Esophagus muscularis mucosa (tissue), 4 donors: ENCODE data around the gene MRPS22. TPM values are rescaled to one million over a fixed set of nuclear protein-coding genes. Genes with fewer than 3 reads are reported as not detected.
"Not testable (repeated sequence)": the region's sequence is repeated elsewhere in the genome, so short reads cannot be mapped to it uniquely, and the experiment has no call there.

Source experiments
- DNase-seq: peaks from one replicate; pipeline ENCODE4 v3.0.0-alpha.2; 2017; ENCODE audit errors: extremely low spot score
- H3K27ac ChIP-seq, 4 donors: fragments of 200-600 bp; sonication (generic); replicated peaks in 1 of 4; 1 replicate in 3 of 4; 2 replicates in 1 of 4; pipeline ENCODE4 v1.5.1; 2016 to 2019; ENCODE audit warnings: mild to moderate bottlenecking in 1 of 4
- H3K27me3 ChIP-seq, 4 donors: fragments of 200-600 bp; sonication (generic); one replicate each; pipeline versions ENCODE4 v1.5.1 to v1.6.0; 2016 to 2019
- H3K36me3 ChIP-seq, 4 donors: fragments of 200-600 bp; sonication (generic); one replicate each; pipeline ENCODE4 v1.5.1; 2016 to 2019
- H3K4me1 ChIP-seq, 4 donors: fragments of 200-600 bp; sonication (generic); one replicate each; pipeline ENCODE4 v1.5.1; 2016 to 2019
- H3K4me3 ChIP-seq, 4 donors: fragments of 200-600 bp; sonication (generic); 1 replicate in 2 of 4; 2 replicates in 2 of 4; pipeline ENCODE4 v1.5.1; 2016 to 2019; ENCODE audit warnings: mild to moderate bottlenecking in 4 of 4, moderate library complexity in 1 of 4
- H3K9me3 ChIP-seq, 4 donors: fragments of 200-600 bp; sonication (generic); 1 replicate in 3 of 4; 2 replicates in 1 of 4; pipeline ENCODE4 v1.5.1; 2016 to 2019
- CTCF ChIP-seq, 3 experiments: fragments of 200-600 bp in 2 of 3; fragments of 450-650 bp in 1 of 3; sonication (generic) in 2 of 3; IDR thresholded peaks; one replicate each; pipeline ENCODE4 v1.5.1; 2017 to 2019; ENCODE audit warnings: antibody characterized with exemption in 3 of 3, mild to moderate bottlenecking in 2 of 3, moderate library complexity in 1 of 3
- EP300 ChIP-seq: sonication (generic); formaldehyde crosslinking; IDR thresholded peaks from one replicate; pipeline ENCODE4 v1.6.1; 2017; ENCODE audit warnings: antibody characterized with exemption
- POLR2A ChIP-seq: fragments of 450-650 bp; IDR thresholded peaks from one replicate; pipeline ENCODE4 v1.6.1; 2017; ENCODE audit warnings: antibody characterized with exemption, moderate library complexity, mild to moderate bottlenecking, low read depth
- POLR2AphosphoS5 ChIP-seq, 2 donors: sonication (generic); formaldehyde crosslinking; IDR thresholded peaks; one replicate each; pipeline ENCODE4 v1.6.1; 2017; ENCODE audit warnings: antibody characterized with exemption in 2 of 2
- WGBS: methylation state at CpG from one replicate; pipeline ENCODE4 v1.1.5; 2018; 5-methylcytosine and 5-hydroxymethylcytosine counted together
- intact Hi-C: fragments of 100-400 bp; cut with DNase I; formaldehyde crosslinking; loops from one replicate; pipeline ENCODE4 v1.15.1; 2023
- total RNA-seq, 4 donors: library from RNA; depleted of rRNA; stranded (reverse); fragments of >200 nt; gene quantifications; one replicate each; pipeline versions ENCODE4 v1.1.0 to v1.2.1, GENCODE V29; 2016

MRPS22 gene
- total RNA-seq, 4 donors from 2014 or later: 37.0 to 50.9 (median 45.8) TPM

DNA sequence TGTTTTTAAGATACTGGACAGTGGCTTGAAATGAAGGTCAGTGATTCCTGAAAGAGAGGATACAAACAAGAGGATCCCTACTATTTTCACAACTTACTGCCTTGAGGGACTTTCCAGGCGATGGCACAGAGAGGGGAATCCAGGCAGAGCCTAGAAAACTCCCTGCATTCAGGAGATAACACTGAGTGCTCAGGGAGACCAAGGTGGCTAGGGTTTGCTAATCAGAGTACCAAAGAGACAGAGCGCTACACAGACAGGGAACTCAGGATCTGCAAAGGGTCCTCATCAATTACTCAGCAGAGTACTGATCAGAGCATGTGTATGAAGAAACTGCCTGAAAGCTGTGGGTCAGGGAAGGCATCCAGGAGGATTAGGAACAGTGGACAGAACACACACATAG lies 11.7 kb upstream of the MRPS22 start:
- Histone ChIP-seq H3K36me3 (no peaks in the 10 kb centered on the region), H3K4me3 (no peak overlapping the region)

DNA sequence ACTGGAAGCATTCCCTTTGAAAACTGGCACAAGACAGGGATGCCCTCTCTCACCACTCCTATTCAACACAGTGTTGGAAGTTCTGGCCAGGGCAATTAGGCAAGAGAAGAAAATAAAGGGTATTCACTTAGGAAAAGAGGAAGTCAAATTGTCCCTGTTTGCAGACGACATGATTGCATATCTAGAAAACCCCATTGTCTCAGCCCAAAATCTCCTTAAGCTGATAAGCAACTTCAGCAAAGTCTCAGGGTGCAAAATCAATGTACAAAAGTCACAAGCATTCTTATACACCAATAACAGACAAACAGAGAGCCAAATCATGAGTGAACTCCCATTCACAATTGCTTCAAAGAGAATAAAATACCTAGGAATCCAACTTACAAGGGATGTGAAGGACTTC lies 9.1 kb upstream of the MRPS22 start:
- DNase-seq, H3K27ac ChIP-seq, H3K36me3 ChIP-seq, H3K4me1 ChIP-seq, H3K9me3 ChIP-seq, H3K4me3 ChIP-seq, intact Hi-C loops: not testable (repeated sequence)
- peaks cover 0 to 28% (median 0%) of the 10 kb centered on the region in 4 donors for H3K27me3 ChIP-seq
- 75% methylated on average over 1 of the region's 1 CpG for WGBS

More for the DNA sequence above, 11.7 kb upstream of the MRPS22 start:
- peaks cover 0 to 38% (median 0%) of the 10 kb centered on the region in 4 donors for H3K27me3 ChIP-seq
- intact Hi-C loops: no loop called here
- no peak overlapping the region for H3K27ac ChIP-seq
- peak; percentile 68 for DNase-seq
- WGBS: 75% methylated on average over 2 of the region's 2 CpGs
- TF ChIP-seq EP300 (no peak), POLR2AphosphoS5 (IDR thresholded peaks at IDR 0.05) (no peak), POLR2A (no peak), CTCF (IDR thresholded peaks at IDR 0.05) (no peak)
- H3K4me1 ChIP-seq: peaks cover 0 to 8% (median 7%) of the 10 kb centered on the region in 4 donors
- H3K9me3 ChIP-seq: no peaks in the 10 kb centered on the region

- intact Hi-C loops: no loop called here
- Histone ChIP-seq H3K4me1 (peaks cover 0 to 3% (median 0%) of the 10 kb centered on the region in 4 donors), H3K27me3 (peaks cover 0 to 7% (median 0%) of the 10 kb centered on the region in 4 donors), H3K4me3 (no peak overlapping the region), H3K27ac (no peak overlapping the region), H3K9me3 (no peaks in the 10 kb centered on the region), H3K36me3 (no peaks in the 10 kb centered on the region)
- no peak for TF ChIP-seq POLR2A
- no peak for TF ChIP-seq POLR2AphosphoS5 (IDR thresholded peaks at IDR 0.05)
- TF ChIP-seq CTCF (IDR thresholded peaks at IDR 0.05): no peak
- no peak for TF ChIP-seq EP300
- 97% methylated on average over 4 of the region's 4 CpGs for WGBS
- no peak for DNase-seq
These were observed 5.4 kb upstream of the MRPS22 start for GRCh38 chr3:139338405-139338804.

GRCh38 chr3:139339219-139339906 lies 4.5 kb upstream of the MRPS22 start:
- DNase-seq: no peak
- H3K4me1 ChIP-seq: peaks cover under 1 to 9% (median under 1%) of the 10 kb centered on the region in 4 donors
- H3K9me3 ChIP-seq: no peaks in the 10 kb centered on the region
- H3K36me3 ChIP-seq: no peaks in the 10 kb centered on the region
- no peak overlapping the region for H3K4me3 ChIP-seq
- intact Hi-C loops: no loop called here
- TF ChIP-seq EP300 (no peak), POLR2AphosphoS5 (IDR thresholded peaks at IDR 0.05) (no peak), CTCF (IDR thresholded peaks at IDR 0.05) (no peak), POLR2A (no peak)
- 56% methylated on average over 3 of the region's 4 CpGs for WGBS
- no peak overlapping the region for H3K27ac ChIP-seq
- peaks cover 0 to 7% (median 0%) of the 10 kb centered on the region in 4 donors for H3K27me3 ChIP-seq

DNA sequence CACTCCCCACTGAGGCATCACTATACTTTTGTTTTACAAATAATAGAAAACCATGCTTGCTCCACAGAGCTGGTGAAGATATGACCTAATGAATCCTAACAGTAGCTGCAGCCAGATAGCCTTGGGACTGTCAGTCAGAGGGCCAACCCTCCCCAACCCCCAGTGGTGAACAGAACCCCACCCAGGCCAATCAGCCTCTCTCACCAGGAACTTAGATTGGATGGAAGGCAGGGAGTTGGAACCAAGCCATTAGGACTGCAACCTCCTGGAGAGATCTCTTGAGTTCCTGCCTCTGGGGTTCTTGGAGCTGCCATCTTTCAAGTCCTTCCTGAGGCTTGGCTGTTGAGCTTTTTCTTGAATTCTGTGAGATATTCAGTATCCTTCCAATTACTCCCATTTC lies 3.0 kb upstream of the MRPS22 start:
- intact Hi-C loops: no loop called here
- peaks cover 0 to 7% (median 0%) of the 10 kb centered on the region in 4 donors for H3K27me3 ChIP-seq
- TF ChIP-seq CTCF (IDR thresholded peaks at IDR 0.05) (no peak), POLR2AphosphoS5 (IDR thresholded peaks at IDR 0.05) (no peak), EP300 (no peak), POLR2A (no peak)
- peaks cover 14 to 23% (median 15%) of the 10 kb centered on the region in 4 donors for H3K4me1 ChIP-seq
- no peaks in the 10 kb centered on the region for H3K36me3 ChIP-seq
- DNase-seq: no peak
- no peak overlapping the region for H3K27ac ChIP-seq
- H3K4me3 ChIP-seq: no peak overlapping the region
- no peaks in the 10 kb centered on the region for H3K9me3 ChIP-seq
